ENCODE measurements around the gene POLG.

POLG gene

GRCh38 chr15:89356634-89357298 lies 22.1 kb upstream of the POLG start:
- DNase-seq: no peak

- no peak for DNase-seq
These were observed 19.4 kb upstream of the POLG start for GRCh38 chr15:89353991-89354390.

GRCh38 chr15:89352476-89352875 lies 17.9 kb upstream of the POLG start:
- no peak for DNase-seq

GRCh38 chr15:89349206-89349558 lies 14.6 kb upstream of the POLG start:
- no peak for DNase-seq

GRCh38 chr15:89346516-89347231 lies 12.1 kb upstream of the POLG start:
- no peak for DNase-seq

GRCh38 chr15:89345248-89345647 lies 10.6 kb upstream of the POLG start:
- no peak for DNase-seq

GRCh38 chr15:89342840-89343239 lies 8.2 kb upstream of the POLG start:
- no peak for DNase-seq

- DNase-seq: no peak
These were observed 6.8 kb upstream of the POLG start for GRCh38 chr15:89341316-89342005.

GRCh38 chr15:89340573-89340972 lies 5.9 kb upstream of the POLG start:
- no peak for DNase-seq

- no peak for DNase-seq
These were observed 3.4 kb upstream of the POLG start for GRCh38 chr15:89338036-89338435.

GRCh38 chr15:89335298-89336041 lies 846 bp upstream of the POLG start:
- peak; percentile 18 to 50 for DNase-seq

GRCh38 chr15:89333959-89334509 lies 590 bp downstream of the POLG start:
- DNase-seq: no peak

- DNase-seq: no peak
These were observed 1.4 kb downstream of the POLG start for GRCh38 chr15:89333011-89333860.

- DNase-seq: peak in 1 of 2 donors; percentile 28
These were observed 2.2 kb downstream of the POLG start for GRCh38 chr15:89332446-89332845.

GRCh38 chr15:89330881-89331595 lies 3.6 kb downstream of the POLG start:
- DNase-seq: no peak

- no peak for DNase-seq
These were observed 4.5 kb downstream of the POLG start for GRCh38 chr15:89330119-89330518.

GRCh38 chr15:89329329-89330084 lies 5.1 kb downstream of the POLG start:
- peak in 1 of 2 donors; percentile 40 for DNase-seq

GRCh38 chr15:89328398-89329254 lies 6.0 kb downstream of the POLG start:
- DNase-seq: no peak

- no peak for DNase-seq
These were observed 7.5 kb downstream of the POLG start for GRCh38 chr15:89327113-89327512.

- no peak for DNase-seq
These were observed 8.3 kb downstream of the POLG start for GRCh38 chr15:89326316-89326715.

Measured in CD4-positive, alpha-beta T cell treated with Interferon alpha-2 for 1 hour (primary cell).